GM21360 (cell line): ENCODE measurements around the gene RB1.
A peak's percentile ranks its signal among the peaks of the same experiment; 100 is the strongest.
"Not testable (repeated sequence)": the region's sequence is repeated elsewhere in the genome, so short reads cannot be mapped to it uniquely, and the experiment has no call there.

ENCODE experiments used
- ATAC-seq: cut with Tn5 transposase; IDR thresholded peaks from one replicate; pipeline ENCODE4 v1.9.1; 2021; ENCODE audit warnings: mild to moderate bottlenecking, moderate library complexity; ENCODE audit not compliant: unreplicated experiment

RB1 gene

DNA sequence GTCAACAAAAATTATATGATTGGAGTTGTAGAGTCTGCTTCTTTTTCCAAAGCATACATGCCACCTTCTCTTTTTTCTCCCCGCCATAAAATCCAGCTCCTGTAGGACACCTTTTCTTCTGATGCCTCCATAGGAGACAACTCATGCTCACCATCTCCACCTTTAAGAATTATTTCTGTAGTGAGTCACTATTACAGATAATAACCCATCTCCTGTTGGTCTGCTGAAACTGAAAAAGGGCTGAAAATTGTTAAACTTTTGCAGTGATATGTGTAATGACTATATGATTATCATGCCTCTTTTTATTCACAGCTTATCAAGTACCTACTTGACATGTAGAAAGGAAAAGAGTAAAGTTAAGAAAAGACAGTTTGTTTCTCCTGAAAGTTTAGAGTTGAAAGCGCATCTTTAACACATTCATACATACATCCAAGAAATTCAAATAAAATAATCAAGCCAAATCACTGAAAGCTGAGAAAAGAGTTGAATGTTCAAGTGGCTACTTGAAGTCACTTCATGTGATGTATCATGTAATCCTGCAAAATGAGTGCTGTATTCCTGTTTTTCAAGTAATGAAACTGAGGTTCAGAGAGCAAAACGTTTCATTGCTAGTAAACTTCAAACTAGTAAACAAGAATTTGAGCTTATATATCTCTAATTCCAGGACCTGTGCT is 144.9 kb downstream of the RB1 start:
- no peak for ATAC-seq

DNA sequence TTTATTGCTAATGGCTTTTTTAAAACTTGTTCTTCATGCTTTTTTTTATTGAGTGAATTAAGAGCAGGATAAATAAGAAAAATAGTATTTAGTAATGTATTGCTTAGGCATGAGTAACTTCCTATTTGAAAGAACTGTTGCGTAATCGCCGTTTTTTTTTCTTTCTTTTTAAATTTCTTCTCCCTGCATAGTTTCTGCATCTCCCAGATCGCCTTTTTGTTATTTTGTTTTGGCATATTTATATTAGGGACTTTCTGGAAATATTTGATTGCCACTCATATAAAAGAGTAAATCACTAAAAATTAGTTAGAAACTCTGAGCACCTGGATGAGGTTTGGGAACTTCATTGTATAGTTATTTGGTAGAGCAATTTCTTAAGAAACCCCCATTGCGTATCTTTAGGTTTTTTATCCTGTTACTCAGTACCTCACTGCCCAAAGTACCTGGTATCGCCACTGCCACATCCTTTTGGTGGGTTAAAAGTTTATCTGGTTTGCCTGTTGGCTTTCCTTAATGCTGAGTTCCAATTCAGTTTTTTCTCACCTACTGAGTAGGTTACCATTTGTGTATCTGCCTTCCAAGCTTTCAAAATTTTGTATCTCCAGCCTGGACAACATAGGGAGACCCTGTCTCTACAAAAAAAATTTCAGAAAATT is 145.5 kb downstream of the RB1 start:
- no peak for ATAC-seq

DNA sequence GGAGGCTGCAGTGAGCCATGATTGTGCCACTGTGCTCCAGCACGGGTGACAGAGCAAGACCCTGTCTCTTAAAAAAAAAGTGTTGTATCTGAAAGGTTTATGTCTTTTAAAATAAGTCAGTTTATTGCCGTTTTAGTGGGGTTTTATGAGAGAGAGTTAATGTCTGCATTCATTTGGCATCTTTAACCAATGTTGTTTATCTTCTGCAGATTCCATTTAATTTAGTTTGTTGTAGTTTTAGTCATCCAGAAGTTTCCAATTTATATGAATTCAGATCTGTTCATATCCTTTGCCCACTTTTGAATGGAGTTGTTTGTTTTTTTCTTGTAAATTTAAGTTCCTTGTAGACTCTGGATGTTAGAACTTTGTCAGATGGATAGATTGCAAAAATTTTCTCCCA is 146.1 kb downstream of the RB1 start:
- ATAC-seq = no peak

DNA sequence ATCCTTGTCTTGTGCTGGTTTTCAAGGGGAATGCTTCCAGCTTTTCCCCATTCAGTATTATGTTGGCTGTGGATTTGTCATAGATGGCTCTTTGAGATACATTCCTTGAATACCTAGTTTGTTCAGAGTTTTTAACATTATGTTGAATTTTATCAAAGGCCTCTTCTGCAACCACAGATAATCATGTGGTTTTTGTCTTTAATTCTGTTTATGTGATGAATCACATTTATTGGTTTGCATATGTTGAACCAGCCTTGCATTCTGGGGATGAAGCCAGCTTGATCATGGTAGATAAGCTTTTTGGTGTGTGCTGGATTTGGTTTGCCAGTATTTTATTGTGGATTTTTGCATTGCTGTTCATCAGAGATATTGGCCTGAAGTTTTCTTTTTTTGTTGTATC is 147.6 kb downstream of the RB1 start:
- not testable (repeated sequence) for ATAC-seq

DNA sequence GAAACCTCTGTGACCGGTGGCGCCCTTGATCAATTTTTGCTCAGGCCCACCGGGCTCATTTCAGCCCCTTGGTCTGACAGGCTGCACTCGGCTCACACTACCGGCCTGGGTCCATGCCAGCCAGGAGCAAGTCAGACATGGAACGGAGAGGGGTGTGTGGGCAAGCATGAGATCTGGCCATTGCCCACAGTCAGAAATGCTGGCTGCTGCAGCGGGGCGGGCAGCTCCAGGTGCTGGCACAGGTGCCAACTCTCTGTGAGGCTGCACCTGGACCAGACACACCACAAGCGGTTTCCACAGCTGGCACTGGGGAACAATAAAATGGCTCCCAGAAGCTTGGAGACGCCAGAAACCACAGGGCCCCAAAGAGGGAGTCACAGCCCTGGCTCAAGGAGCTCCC is 153.0 kb downstream of the RB1 start:
- no peak for ATAC-seq

DNA sequence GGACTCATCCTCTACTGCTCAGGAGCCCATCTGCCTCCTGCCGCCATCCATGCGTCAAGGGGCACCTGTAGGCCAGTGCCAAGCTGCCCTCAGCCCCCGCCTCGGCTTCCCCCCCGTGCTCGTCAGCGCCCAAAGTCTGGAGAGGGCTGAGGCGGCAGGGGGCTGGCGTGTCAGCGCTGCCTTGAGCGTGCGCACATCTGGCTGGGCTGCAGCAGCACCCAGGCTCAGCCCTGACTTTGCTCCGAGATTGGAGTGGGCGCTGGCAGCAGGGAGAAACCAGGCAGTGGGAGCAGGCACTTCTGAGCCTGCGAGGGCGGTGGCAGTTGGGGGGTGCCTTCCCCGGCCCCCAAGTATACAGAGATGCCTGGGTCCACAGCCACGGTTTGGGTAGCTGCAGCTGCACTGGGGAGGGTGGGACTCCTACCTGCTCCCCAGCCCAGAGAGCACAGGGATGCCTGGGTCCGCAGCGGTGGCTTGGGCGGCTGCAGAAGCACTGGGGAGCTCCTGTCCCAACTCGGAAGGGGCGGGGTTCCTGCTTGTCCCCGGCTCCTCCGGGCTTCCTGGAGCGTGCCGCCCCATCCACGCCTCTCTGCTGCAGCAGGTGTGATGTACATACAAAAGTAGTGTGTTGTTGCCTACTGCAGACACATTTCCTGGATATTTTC is 154.2 kb downstream of the RB1 start:
- ATAC-seq = no peak

DNA sequence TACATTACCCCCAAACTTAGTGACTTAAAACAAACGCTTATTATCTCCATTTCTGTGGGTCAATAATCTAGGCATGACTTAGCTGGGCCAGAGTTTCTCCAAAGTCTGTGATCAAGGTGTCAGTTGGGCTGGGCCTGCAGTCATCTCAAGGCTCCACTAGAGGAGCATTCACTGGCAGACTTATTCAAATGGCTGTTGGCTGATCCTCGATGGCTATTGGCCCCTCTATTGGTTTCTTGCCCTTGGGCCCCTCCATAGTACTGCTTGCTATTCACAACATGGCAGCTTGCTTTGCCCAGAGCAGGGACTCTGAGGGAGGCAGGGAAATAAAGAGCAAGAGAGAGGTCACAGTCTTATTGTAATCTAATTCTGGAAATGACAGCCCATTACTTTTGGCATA is 171.7 kb downstream of the RB1 start:
- ATAC-seq = no peak

DNA sequence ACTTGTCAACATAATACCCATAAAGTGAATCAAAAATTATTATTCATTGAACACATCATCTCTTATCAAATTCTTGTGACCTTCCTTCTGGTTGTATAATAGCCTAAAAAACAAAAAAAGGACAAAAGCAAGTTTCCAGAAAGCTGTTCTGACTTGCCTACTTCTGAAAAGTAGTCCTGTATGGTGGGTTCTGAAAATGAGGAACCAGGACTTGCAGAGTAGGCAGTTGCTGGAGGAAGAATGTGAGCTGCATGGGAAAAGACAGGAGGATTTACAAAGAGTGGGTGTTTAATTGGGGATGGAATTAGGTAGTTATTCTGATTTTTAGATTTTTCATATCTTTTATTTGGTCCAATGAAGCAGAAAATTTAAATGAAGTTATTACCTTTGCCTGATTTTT is 172.7 kb downstream of the RB1 start:
- ATAC-seq = no peak

DNA sequence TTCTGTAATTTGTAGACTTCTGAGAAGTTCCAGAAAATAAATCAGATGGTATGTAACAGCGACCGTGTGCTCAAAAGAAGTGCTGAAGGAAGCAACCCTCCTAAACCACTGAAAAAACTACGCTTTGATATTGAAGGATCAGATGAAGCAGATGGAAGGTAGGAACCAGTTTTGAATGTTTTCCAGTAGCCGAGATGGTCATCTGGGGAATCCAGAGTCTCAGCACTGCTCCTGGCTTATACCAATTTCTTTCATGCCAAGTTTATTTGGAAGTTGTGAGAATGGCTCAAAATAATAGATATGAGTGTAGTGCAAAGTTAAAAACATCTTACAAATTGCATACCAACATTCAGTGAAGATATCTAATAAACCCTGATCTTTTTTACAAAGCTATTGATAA is 173.1 kb downstream of the RB1 start:
- no peak for ATAC-seq

DNA sequence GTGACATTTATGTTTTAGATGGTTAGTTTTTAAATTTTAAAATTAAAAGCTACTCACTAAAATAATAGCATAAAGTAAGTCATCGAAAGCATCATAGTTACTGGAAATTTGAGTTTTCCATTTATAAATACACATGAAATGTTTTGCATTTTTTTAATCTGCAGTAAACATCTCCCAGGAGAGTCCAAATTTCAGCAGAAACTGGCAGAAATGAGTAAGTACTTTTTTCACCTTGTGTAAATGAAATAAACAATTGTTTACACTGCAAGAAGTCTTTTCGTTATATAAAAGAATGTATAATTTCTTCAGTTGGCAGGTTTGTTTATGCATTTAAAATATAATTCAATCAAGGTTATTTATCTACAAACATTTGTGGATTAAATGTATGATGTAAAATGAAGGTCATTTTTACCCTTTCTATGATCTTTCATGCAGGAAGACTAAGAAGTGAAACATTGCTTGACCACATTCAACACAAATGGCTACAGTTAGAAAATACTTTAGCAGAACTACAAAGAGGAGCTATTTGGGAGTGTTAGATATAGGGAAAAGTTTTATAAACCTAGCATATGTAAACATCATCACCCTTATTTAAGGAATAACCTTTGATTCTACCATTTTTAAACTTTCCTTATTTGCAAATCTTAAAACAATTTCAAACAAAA is 173.8 kb downstream of the RB1 start:
- no peak for ATAC-seq

DNA sequence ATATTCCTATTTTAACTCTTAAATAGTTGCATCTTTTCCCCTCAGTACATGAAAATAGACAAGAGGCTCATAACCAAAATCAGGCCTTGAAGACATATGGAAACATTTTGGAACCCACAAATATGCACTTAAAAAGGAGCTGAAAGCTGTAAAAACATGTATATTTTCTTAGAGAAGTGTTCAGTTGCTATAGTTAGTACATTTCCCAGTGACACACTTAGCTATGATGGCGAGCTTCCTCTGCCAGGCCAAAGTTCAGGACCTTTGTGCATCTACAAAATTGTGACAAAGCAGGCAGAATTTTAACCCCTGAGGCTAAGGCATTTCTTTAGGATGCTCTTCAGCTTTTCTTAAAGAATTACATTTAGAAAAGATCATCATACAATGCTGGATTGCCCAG is 174.8 kb downstream of the RB1 start:
- ATAC-seq = no peak

DNA sequence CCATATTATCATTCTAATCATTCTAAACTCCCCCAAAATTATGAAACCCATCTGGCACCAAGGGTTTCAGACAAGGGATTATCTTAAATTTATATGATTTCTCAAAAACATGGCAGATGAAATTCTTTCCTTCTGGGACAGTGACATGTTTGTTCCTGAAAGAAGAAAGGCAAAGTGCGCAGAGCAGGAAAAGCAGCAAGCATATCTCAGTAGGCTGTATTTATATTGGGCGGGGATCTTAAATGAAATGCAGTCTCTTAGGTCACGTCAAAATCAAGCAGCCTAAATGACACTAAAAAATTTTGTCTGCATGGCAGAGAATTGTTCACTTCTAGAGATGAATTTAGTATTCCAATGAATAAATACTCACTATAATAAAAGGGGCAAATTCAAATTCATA is 180.0 kb downstream of the RB1 start:
- no peak for ATAC-seq

DNA sequence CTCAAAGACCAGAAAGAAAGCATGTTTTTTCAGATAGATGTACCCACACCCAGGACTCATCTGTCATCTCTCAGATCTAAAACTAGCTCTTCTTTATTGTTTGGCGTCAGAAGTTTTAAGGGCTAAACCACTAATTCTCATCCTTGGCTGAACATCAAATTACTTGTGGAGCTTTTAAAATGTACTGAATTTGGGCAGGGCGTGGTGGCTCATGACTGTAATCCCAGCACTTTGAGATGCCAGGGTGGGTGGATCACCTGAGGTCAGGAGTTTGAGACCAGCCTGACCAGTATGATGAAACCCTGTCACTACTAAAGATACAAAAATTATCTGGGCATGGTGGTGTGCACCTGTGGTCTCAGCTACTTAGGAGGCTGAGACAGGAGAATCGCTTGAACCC is 181.9 kb downstream of the RB1 start:
- ATAC-seq = no peak

DNA sequence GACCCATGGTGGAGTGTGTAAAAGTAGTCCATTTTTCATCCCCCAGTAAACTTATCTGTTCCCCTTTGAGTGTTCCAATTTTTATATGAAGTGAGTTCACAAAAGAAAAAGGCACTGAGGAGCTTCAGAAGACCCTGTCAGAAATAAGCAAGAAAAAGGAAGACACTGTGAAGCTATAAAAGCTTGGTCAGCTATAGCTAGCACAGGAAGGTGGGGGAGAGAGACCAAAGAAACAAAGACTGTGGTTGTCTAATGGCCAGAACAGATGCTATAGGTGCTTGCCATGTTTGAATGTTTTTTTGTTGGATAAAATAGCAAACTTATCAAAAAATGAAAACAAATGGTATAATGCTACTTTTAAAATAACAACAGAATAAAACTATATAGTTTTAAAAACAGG is 182.8 kb downstream of the RB1 start:
- no peak for ATAC-seq

DNA sequence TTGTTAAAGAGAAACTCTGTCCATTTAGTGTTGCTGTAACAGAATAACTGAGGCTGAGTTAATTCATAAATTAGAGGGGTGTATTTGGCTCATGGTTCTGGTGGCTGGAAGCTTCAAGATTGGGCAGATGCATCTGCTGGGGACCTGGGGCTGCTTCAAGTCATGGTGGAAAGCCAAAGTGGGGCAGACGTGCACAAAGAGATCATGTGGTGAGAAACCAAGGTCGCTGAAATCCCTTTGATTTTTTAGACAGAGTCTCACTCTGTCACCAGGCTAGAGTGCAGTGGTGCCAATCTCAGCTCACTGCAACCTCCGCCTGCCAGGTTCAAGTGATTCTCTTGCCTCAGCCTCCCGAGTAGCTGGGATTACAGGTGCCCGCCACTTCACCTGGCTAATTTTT is 183.3 kb downstream of the RB1 start:
- ATAC-seq = no peak

DNA sequence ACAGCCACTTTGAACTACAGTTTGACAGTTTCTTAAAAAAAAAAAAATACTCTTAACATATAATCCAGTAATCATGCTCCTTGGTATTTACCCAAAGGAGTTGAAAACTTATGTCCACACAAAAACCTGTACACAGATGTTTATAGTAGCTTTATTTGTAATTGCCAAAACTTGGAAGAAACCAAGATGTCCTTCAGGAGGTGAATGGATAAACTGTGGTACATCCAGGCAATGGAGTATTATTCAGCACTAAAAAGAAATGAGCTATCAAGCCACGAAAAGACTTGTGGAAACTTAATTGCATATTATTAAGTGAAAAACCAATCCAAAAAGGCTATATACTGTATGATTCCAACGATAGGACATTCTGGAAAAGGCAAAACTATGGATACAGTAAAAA is 184.4 kb downstream of the RB1 start:
- ATAC-seq = no peak

DNA sequence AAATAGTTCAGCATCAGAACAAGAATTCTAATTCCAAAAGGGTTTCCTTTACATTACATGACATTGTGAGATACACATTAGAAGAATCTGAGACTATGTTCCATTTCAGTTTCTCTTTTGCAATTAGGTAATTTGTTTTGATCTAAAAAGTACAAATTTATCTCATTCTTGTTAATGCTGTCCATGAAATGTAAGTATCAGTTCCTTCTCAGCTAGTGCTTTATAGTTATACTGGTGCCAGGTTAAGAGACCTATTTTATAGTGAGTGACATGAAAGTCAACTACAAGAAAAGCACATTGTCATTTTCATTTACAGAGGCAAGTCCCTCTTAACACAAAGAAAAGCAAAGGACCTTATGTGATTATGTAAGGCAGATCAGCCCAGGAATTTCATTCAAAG is 185.4 kb downstream of the RB1 start:
- no peak for ATAC-seq

DNA sequence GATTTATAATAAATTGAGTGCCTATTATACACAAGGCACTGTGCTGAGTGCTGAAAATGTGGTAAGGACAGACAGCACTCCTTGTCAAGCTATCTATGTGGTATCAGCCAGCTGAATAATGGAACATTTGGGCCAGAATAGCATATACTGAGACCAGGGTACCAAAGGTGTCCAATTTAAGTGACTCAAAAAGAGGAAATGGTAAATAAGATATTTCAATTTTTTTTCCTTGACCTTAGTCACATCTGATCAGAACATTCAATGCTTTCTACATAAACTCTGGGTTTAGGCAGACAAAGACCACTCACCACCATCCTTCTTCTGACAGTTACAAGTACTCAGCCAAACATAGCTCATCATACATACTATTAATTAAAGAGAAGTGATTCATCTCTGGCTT is 186.1 kb downstream of the RB1 start:
- no peak for ATAC-seq

DNA sequence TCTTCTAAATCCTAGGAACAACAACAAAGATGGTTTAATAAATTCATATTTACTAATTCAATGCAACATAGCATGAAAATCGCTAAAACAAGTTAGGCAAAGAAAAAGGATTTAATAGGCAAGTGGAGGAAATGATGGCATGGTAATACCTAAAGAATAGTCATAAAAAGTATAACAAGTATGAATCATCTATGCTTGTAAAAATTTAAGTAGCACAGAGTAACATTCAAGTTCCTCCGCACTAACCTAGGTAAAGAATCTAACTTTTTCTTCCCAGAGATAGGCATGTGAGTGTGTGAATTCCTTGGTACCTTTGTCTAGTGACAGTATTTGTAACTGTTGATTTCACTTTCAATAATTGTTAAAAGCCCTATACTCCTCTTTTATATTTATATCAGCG is 186.7 kb downstream of the RB1 start:
- ATAC-seq = no peak

DNA sequence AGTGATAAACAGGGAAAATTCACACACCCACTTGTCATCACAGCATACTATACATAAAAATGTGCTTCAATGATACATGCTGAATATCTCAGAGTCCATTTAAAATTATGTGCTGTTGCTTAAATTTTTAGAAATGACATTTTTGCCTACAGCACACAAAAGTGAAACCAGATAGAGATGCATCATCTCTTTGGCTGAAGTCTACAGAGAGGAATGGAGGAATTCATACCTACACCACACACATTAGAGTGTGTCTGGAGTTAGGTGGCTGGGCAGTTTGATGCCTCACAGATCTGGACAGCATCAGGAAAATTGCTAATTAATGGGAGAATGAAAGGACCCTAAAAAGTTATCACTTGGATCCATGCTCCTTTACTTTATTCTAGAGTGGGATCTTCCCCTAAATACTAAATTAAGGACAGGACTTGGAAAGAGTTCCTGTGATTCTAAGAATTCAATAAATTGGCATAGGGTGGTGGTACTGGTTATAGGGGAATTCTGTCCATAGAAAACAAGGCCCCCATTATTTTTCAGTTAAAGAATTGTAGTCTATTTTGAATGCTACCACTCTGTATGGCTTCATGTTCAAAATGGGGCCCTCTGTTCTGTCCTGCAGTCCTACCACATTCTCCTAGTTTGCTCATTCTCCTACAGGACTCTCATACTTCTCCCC is 188.0 kb downstream of the RB1 start:
- peak; percentile 1 for ATAC-seq

DNA sequence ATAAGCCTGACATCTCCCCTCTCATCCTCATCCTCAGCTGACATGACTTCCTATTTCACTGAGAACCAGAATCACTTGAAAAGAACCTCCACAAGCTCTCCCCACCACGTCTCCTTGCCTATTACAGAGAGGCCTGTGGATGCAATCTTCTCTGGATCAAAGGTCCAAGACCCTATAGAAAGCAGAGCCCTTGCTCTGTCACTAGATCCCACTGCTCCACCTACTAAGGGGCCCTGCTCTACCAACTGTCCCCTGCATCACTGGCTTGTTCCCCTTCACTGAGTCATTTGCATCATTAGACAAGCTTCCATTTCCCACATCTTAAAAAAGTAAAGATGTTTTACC is 188.5 kb downstream of the RB1 start:
- peak; percentile 45 for ATAC-seq
